K562 (cell line): Measurements from ENCODE around the gene ARHGEF1. TPM values are rescaled to one million over a fixed set of nuclear protein-coding genes. Genes with fewer than 3 reads are reported as not detected.

ENCODE experiments used
- ATAC-seq: fragments of 200-7000 bp; cut with Tn5 transposase; 3 replicates; pipeline ENCODE4 v1.9.1; 2020; ENCODE audit warnings: moderate library complexity
- BruUV-seq: library from RNA; stranded (reverse); fragments of 400-500 nt; replicated peaks from 2 replicates; lab custom pipeline; 2021; lab: Mats Ljungman, UMichigan
- CTCF ChIA-PET: fragments of 300-600 bp; formaldehyde crosslinking; extraction: SDS; loops from one replicate; lab custom pipeline; 2021; ENCODE audit warnings: low intra/inter-chr PET ratio; lab: Yijun Ruan, JAX
- POLR2A ChIA-PET: fragments of 300-600, 350-650 bp; sonication (Branson Sonifier 250); formaldehyde crosslinking; extraction: SDS; loops from one replicate; lab custom pipeline; 2021; ENCODE audit warnings: antibody characterized with exemption, inconsistent platforms; lab: Yijun Ruan, JAX
- DNase-seq, 4 experiments: peaks; one replicate each; pipeline versions ENCODE4 v3.0.0 to v3.0.0-alpha.2; 2011 to 2018; ENCODE audit warnings: low spot score in 3 of 4, mixed read lengths in 3 of 4; ENCODE audit errors: extremely low read depth in 1 of 4
- FAIRE-seq: peaks from 2 replicates; lab custom pipeline; 2011; peaks lifted over from hg19 to GRCh38; lab: Jason Lieb, UNC
- H2AFZ ChIP-seq: 2 replicates; pipeline ENCODE4 v1.6.0; 2011; ENCODE audit warnings: low read depth, low read length, control low read depth, inconsistent platforms
- H3K27ac ChIP-seq: fragments of 200-600 bp; 3 replicates; pipeline ENCODE4 v1.8.0; 2011; ENCODE audit warnings: low read depth, mild to moderate bottlenecking, control low read depth, inconsistent platforms, low read length, moderate library complexity, mixed read lengths; ENCODE audit errors: extremely low read depth
- H3K27me3 ChIP-seq, 2 experiments: fragments of 300-600 bp in 1 of 2; 2 replicates in 1 of 2; 3 replicates in 1 of 2; pipeline versions ENCODE4 v1.6.0 to v1.8.0; 2011; ENCODE audit warnings: inconsistent platforms in 2 of 2, low read length in 2 of 2, mild to moderate bottlenecking in 1 of 2, mixed read lengths in 1 of 2, moderate library complexity in 1 of 2; ENCODE audit not compliant: control insufficient read depth in 2 of 2, insufficient read depth in 2 of 2
- H3K36me3 ChIP-seq: fragments of 300-600 bp; 3 replicates; pipeline ENCODE4 v1.8.0; 2011; ENCODE audit warnings: mild to moderate bottlenecking, low read length, inconsistent platforms; ENCODE audit not compliant: control insufficient read depth, insufficient read depth
- H3K4me1 ChIP-seq, 2 experiments: fragments of 200-600 bp in 1 of 2; replicated peaks in 1 of 2; 2 replicates in 1 of 2; 3 replicates in 1 of 2; pipeline versions ENCODE4 v1.5.1 to v1.8.0; 2011; ENCODE audit warnings: inconsistent platforms in 2 of 2, low read length in 2 of 2, mild to moderate bottlenecking in 1 of 2, mixed read lengths in 1 of 2, moderate library complexity in 1 of 2; ENCODE audit not compliant: control insufficient read depth in 2 of 2, insufficient read depth in 2 of 2
- H3K4me2 ChIP-seq: 2 replicates; pipeline ENCODE4 v1.6.1; 2011; ENCODE audit warnings: low read length, control low read depth, inconsistent platforms, mixed read lengths; ENCODE audit not compliant: insufficient read depth
- H3K4me3 ChIP-seq: fragments of 200-600 bp; sonication (generic), shearing (Covaris generic); 2 replicates; pipeline ENCODE4 v1.5.1; 2016; ENCODE audit warnings: control low read depth, inconsistent platforms
- H3K79me2 ChIP-seq: fragments of 200-600 bp; 3 replicates; pipeline ENCODE4 v1.8.0; 2011; ENCODE audit warnings: low read length, inconsistent platforms; ENCODE audit not compliant: control insufficient read depth, insufficient read depth
- H3K9ac ChIP-seq, 2 experiments: 2 replicates each; pipeline versions ENCODE4 v1.6.0 to v1.6.1; 2011; ENCODE audit warnings: low read depth in 2 of 2, low read length in 2 of 2, control low read depth in 1 of 2, inconsistent platforms in 1 of 2, mild to moderate bottlenecking in 1 of 2, mixed read lengths in 1 of 2; ENCODE audit not compliant: insufficient read depth in 1 of 2
- H3K9me1 ChIP-seq: one replicate; pipeline ENCODE4 v1.6.0; 2011; ENCODE audit warnings: inconsistent platforms, mild to moderate bottlenecking, low read length, moderate library complexity; ENCODE audit not compliant: control insufficient read depth, insufficient read depth
- H3K9me3 ChIP-seq: replicated peaks from 2 replicates; pipeline ENCODE4 v1.5.1; 2011; ENCODE audit warnings: low read depth, low read length, inconsistent platforms; ENCODE audit not compliant: control insufficient read depth, insufficient read depth
- H4K20me1 ChIP-seq: replicated peaks from 2 replicates; pipeline ENCODE4 v1.6.1; 2011; ENCODE audit warnings: low read length, inconsistent platforms, mixed read lengths; ENCODE audit not compliant: control insufficient read depth, insufficient read depth
- E2F3 ChIP-seq: fragments of 250-450 bp; sonication (Bioruptor Pico); IDR thresholded peaks from 2 replicates; pipeline ENCODE4 v1.4.0; 2020; ENCODE audit warnings: mild to moderate bottlenecking
- HSF4 ChIP-seq: fragments of 250-450 bp; sonication (Bioruptor Pico); IDR thresholded peaks from 2 replicates; pipeline ENCODE4 v2.1.2; 2022; ENCODE audit warnings: mild to moderate bottlenecking, moderate library complexity, borderline replicate concordance
- KAT2B ChIP-seq: IDR thresholded peaks from one replicate; pipeline ENCODE4 v1.6.1; 2012; ENCODE audit warnings: low read depth, mild to moderate bottlenecking, control low read depth, inconsistent platforms, low read length, moderate library complexity
- PRPF4 ChIP-seq: fragments of 200-400 bp; formaldehyde crosslinking; IDR thresholded peaks from one replicate; pipeline ENCODE4 v1.6.1; 2017; ENCODE audit warnings: low read length, low read depth, mild to moderate bottlenecking; ENCODE audit not compliant: insufficient read depth, poor library complexity, severe bottlenecking
- SNRNP70 ChIP-seq: fragments of 200-400 bp; formaldehyde crosslinking; optimal IDR thresholded peaks from 2 replicates; pipeline ENCODE3; 2017; ENCODE audit warnings: low read depth, low read length
- TCF3 ChIP-seq: sonication (generic); formaldehyde crosslinking; IDR thresholded peaks from 2 replicates; pipeline ENCODE4 v1.4.0; 2020; ENCODE audit warnings: mild to moderate bottlenecking, missing genetic modification reagents
- ZNF197 ChIP-seq: fragments of 200-800 bp; sonication (Bioruptor generic); IDR thresholded peaks from 2 replicates; pipeline ENCODE4 v1.6.1; 2016; ENCODE audit warnings: low read depth, missing genetic modification characterization, missing compliant biosample characterization
- ZNF586 ChIP-seq: fragments of 450-650 bp; formaldehyde crosslinking; conservative IDR thresholded peaks from 2 replicates; pipeline ENCODE4 v1.4.0; 2020; ENCODE audit warnings: mild to moderate bottlenecking, moderate library complexity
- WGBS: fragments of 100-300 bp; shearing (Covaris generic); methylation state at CpG from one replicate; pipeline ENCODE4 v1.1.6; 2016; ENCODE audit warnings: low coverage, mixed read lengths; ENCODE audit not compliant: insufficient coverage; ENCODE audit errors: missing lambda C conversion rate; 5-methylcytosine and 5-hydroxymethylcytosine counted together
- in situ Hi-C: fragments of 300-500 bp; cut with MboI; formaldehyde crosslinking; loops from 4 replicates; pipeline ENCODE4 v1.15.0; 2018; ENCODE audit warnings: inconsistent platforms, mixed read lengths
- intact Hi-C: fragments of 100-400 bp; cut with micrococcal nuclease; formaldehyde crosslinking; loops from 2 replicates; pipeline ENCODE4 v1.14.2; 2022
- polyA plus RNA-seq, 8 experiments: library from polyadenylated mRNA; depleted of rRNA in 4 of 8; stranded (reverse) in 5 of 8; unstranded in 3 of 8; fragments of >200 nt; fragmentation: Nextera tagmentation in 2 of 8; fragmentation: Illumina TruSeq in 1 of 8; extraction: Ambion mirVana in 2 of 8; extraction: Trizol in 1 of 8; gene quantifications; 2 replicates each; pipeline versions ENCODE4 v1.2.1 to v1.2.3, GENCODE V29; 2011 to 2014; ENCODE audit warnings: inconsistent platforms in 1 of 8, missing spikeins in 1 of 8
- total RNA-seq, 7 experiments: library from RNA; depleted of rRNA in 6 of 7; stranded (reverse); fragments of >200 nt in 6 of 7; fragmentation: Illumina TruSeq in 2 of 7; extraction: Trizol in 2 of 7; gene quantifications; 2 replicates each; pipeline versions ENCODE4 v1.2.1 to v1.2.3, GENCODE V29; 2011 to 2021; ENCODE audit warnings: low replicate concordance in 1 of 7
- TF ChIP-seq, protein P1 (sequence below): fragments of 250-450 bp; sonication (Bioruptor Pico); IDR thresholded peaks from 2 replicates; pipeline ENCODE4 v1.4.0; 2020
- TF ChIP-seq, protein P2 (sequence below): IDR thresholded peaks from 2 replicates; pipeline ENCODE4 v1.6.1; 2011; ENCODE audit not compliant: insufficient read length; ENCODE audit errors: extremely low read depth
- TF ChIP-seq, protein P3 (sequence below): fragments of 250-450 bp; sonication (Bioruptor Pico); IDR thresholded peaks from 2 replicates; pipeline ENCODE4 v1.8.0; 2021; ENCODE audit warnings: borderline replicate concordance, mild to moderate bottlenecking, moderate library complexity; ENCODE audit not compliant: poor library complexity, severe bottlenecking

ARHGEF1 gene
- total and polyA plus RNA-seq, 9 of the 15 experiments (the other 6 are each of a cell fraction or from before 2014, with no cell fraction given): 1.9 to 149 (median 29.8) TPM

DNA sequence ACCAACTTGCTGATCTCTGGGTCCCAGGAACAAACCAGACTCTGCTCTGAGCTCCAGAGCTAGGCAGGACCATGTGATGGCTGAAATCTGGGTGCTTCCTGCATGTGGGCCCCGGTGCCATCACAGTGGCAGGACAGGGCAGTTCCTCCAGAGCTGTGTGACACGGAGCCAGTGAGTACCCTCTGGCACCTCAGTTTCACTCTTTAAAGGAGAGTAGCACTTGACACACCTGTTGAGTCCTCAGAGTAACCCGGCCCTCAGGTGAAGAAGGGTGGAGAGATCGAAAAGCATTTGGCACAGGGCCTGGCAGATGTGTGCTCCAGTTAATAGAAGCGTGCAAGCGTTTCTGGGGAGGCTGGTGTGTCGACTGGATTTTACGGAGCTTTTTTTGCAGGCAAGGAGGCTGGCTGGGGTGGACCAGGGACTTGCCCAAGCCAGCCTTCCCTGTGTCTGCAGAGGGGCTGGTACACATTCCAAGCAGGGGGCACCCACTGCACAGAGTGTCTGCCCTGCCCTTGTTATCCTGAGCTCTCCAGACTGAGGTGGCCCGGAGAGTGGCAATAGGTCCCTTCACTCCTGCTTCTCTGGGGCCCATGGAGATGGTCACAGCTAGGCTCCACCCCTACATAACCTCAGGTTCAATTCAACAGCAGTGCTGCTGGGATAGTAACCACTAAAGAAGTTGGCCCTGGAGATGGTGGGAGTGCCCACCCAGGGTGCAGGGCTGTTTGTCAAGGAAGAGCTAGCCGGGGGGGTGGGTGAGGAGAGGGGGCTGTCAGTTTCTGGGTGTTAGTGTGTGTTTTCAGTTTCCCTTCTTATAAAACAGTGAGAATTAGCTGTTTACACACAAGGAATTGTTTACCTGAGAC, 14.6 kb upstream of the ARHGEF1 start (continued):
- TF ChIP-seq, protein P1, sequence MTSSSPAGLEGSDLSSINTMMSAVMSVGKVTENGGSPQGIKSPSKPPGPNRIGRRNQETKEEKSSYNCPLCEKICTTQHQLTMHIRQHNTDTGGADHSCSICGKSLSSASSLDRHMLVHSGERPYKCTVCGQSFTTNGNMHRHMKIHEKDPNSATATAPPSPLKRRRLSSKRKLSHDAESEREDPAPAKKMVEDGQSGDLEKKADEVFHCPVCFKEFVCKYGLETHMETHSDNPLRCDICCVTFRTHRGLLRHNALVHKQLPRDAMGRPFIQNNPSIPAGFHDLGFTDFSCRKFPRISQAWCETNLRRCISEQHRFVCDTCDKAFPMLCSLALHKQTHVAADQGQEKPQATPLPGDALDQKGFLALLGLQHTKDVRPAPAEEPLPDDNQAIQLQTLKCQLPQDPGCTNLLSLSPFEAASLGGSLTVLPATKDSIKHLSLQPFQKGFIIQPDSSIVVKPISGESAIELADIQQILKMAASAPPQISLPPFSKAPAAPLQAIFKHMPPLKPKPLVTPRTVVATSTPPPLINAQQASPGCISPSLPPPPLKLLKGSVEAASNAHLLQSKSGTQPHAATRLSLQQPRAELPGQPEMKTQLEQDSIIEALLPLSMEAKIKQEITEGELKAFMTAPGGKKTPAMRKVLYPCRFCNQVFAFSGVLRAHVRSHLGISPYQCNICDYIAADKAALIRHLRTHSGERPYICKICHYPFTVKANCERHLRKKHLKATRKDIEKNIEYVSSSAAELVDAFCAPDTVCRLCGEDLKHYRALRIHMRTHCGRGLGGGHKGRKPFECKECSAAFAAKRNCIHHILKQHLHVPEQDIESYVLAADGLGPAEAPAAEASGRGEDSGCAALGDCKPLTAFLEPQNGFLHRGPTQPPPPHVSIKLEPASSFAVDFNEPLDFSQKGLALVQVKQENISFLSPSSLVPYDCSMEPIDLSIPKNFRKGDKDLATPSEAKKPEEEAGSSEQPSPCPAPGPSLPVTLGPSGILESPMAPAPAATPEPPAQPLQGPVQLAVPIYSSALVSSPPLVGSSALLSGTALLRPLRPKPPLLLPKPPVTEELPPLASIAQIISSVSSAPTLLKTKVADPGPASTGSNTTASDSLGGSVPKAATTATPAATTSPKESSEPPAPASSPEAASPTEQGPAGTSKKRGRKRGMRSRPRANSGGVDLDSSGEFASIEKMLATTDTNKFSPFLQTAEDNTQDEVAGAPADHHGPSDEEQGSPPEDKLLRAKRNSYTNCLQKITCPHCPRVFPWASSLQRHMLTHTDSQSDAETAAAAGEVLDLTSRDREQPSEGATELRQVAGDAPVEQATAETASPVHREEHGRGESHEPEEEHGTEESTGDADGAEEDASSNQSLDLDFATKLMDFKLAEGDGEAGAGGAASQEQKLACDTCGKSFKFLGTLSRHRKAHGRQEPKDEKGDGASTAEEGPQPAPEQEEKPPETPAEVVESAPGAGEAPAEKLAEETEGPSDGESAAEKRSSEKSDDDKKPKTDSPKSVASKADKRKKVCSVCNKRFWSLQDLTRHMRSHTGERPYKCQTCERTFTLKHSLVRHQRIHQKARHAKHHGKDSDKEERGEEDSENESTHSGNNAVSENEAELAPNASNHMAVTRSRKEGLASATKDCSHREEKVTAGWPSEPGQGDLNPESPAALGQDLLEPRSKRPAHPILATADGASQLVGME (CRISPR knock-in tag): no peak
- TF ChIP-seq HSF4 (CRISPR knock-in tag): no peak

DNA sequence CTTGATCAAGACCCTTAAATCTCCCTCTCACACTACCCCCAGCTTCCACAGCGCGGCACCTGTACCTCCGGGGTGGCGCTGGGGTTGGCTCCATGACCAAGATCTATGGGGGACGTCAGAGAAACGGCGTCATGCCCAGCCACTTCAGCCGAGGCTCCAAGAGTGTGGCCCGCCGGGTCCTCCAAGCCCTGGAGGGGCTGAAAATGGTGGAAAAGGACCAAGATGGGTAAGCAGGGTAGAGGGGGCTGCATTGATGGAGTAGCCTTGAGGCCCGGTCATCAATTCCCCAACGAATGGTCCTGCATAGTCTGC, 14.0 kb upstream of the ARHGEF1 start:
- H3K4me3 ChIP-seq: no peak overlapping the region
- WGBS: 93% methylated on average over 12 of the region's 12 CpGs
- H3K4me1 ChIP-seq: peaks cover 5 to 28% of the 10 kb centered on the region in 2 experiments; a peak in 3 of 5 replicates
- no peaks in the 10 kb centered on the region for H3K27me3 ChIP-seq
- H3K27ac ChIP-seq: no peak overlapping the region; the same call in 2 of the 3 replicates
- H3K9ac ChIP-seq: no peak overlapping the region
- intact Hi-C loops: no loop called here
- POLR2A ChIA-PET: interaction anchor here (0.6 to 6.2 kb wide), 9 partner anchors 9 to 810 kb away, joined by 3 to 54 read pairs (median 3); partner anchors contain the start of gene RPS19
- in situ Hi-C loops: no loop called here
- ATAC-seq: no peak
- CTCF ChIA-PET: no interaction called here
- no peaks in the 10 kb centered on the region for H3K9me3 ChIP-seq
- no peak overlapping the region for H2AFZ ChIP-seq
- BruUV-seq: no TSS peak
- no peak overlapping the region for H3K4me2 ChIP-seq
- peaks cover 3% of the 10 kb centered on the region for H3K9me1 ChIP-seq
- H4K20me1 ChIP-seq: peaks cover 57% of the 10 kb centered on the region
- FAIRE-seq: no peak
- H3K36me3 ChIP-seq: peaks cover 74% of the 10 kb centered on the region
- H3K79me2 ChIP-seq: peaks cover 42% of the 10 kb centered on the region
- DNase-seq: no peak
- TF ChIP-seq SNRNP70 (peak; percentile 39), ZNF197 (CRISPR knock-in tag) (no peak), KAT2B (no peak), E2F3 (CRISPR knock-in tag) (no peak), PRPF4 (no peak), TCF3 (CRISPR knock-in tag) (no peak), ZNF586 (no peak)
- TF ChIP-seq, protein P2, sequence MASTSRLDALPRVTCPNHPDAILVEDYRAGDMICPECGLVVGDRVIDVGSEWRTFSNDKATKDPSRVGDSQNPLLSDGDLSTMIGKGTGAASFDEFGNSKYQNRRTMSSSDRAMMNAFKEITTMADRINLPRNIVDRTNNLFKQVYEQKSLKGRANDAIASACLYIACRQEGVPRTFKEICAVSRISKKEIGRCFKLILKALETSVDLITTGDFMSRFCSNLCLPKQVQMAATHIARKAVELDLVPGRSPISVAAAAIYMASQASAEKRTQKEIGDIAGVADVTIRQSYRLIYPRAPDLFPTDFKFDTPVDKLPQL: no peak
- TF ChIP-seq, protein P3, sequence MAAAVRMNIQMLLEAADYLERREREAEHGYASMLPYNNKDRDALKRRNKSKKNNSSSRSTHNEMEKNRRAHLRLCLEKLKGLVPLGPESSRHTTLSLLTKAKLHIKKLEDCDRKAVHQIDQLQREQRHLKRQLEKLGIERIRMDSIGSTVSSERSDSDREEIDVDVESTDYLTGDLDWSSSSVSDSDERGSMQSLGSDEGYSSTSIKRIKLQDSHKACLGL (CRISPR knock-in tag): no peak
